CD4-positive, alpha-beta T cell treated with Interleukin-17A for 4 hours (primary cell): Measurements from ENCODE around the gene ABCB4.

ENCODE experiments used
- DNase-seq: peaks from one replicate; pipeline ENCODE4 v3.0.0-alpha.2; 2020; ENCODE audit warnings: mixed read lengths

The ABCB4 gene

DNA sequence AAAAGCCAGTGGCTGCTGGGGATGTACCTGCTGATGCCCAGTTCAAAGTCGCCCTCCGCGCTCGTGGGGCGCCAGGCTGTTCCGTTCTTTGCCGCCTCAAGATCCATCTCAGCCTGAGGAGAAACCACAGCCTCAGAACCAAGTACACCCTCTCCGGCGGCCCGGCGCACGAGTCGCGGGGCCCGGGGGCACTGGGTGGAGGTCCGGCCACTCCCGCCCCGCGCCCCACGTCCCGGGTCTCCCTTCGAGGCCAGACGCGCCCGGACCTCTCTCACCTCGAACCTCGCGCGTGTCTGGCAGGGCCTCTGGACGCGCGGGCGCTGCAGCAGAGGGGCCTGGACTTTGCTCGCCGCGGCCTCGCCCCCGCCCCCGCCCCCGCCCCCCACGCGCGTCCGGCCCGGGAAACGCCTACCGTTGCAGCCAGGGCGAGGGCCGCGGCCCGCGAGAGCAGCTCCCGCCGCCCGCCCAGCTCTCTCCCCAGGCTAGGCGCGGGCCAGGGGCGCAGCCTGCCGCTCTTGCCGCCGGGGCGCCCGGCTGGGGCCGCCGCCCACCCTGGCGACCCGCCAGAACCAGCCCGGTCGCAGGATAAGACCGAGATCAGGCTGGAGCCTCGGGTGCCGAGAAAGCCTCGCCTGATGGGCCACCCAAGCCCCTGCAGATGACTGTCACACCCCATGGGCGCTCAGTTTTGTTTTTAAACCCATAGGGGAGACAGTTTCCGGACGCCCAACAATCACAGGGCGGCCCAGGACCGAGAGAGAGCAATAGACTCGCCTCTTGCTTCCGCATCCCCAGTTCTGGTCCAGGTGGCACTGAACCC lies at the start of gene ABCB4:
Gene ABCB4 (minus strand): TSS at position 322 of the 820 bp plus-strand sequence. CDS start 215 bp downstream, at position 107.
- DNase-seq: no peak

DNA sequence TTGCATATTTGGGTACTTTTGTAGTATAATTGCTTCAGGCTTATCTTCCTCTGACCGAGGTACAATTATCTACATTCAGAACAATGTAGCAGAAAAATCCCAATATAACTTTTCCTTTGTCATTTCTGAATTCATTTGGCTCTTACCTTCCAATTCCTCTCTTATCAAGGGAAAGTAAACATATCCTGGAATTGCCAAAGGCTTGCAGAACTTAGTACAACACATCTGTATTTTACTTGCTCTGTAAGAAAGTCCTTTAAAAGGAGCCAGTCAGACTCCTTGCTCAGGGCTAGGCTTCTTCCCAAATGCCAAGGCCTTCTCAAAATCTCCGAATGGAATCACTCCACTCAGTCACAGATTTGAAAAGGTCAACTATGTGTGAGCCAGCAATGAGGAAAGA lies 43.3 kb upstream of the ABCB4 start:
- no peak for DNase-seq

- DNase-seq: no peak
These were observed 42.4 kb upstream of the ABCB4 start for GRCh38 chr7:87517891-87518290.

DNA sequence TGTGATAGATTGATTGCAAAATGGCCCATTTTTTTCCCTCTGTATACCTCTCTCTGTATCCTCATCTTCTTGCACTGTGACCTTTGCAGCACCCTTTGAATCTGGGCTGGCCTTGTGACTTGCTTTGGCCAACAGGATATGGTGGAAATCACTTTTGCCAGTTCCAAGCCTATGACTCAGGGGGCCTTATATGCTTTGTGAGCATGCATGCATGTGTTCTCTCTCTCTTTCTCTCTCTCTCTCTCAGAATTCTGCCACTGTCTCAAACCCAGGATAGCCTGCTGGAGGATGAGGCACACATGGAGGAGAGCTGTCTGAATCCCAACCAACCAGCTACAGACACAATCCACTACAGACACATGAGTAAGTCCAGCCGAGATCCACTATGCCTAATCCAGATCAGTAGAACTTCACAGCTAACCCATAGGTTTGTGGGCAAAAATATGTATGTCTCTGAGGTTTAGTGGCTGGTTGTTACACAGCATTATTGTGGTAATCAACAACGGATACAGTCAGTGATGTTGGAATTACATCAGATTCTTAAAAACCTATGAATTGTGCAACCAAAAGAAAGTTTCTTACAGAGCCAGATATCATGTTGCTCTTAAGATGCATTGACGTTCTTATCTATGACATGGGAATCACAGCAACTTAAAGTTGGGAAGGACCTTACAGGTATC lies 41.8 kb upstream of the ABCB4 start:
- DNase-seq: no peak

DNA sequence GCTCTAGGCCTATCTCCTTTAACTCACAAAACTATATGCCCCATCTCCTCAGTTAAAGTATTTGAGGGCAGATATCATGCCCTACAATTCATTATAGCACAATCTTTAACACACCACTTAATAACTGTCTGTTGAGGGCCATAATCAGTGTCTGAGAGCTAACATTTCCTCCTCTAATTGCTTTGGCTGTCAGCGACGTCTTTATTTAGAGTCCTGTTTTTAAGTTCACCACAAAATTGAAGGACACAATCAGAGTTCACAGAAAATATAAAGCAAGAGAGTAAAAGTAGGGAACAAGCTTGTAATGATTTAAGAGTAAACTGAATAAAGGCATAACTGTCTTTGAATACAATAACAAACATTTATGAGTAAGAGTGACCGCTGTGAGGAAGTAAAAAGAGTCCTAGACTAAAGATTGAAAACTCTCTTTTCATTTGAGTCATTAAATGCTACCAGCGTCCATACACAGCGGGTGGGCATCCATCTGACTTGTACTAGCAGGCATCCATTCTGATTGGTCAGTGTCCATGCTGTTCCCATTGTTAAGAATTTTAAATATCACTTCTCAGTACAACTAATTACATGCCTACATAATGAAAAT lies 38.4 kb upstream of the ABCB4 start:
- no peak for DNase-seq

DNA sequence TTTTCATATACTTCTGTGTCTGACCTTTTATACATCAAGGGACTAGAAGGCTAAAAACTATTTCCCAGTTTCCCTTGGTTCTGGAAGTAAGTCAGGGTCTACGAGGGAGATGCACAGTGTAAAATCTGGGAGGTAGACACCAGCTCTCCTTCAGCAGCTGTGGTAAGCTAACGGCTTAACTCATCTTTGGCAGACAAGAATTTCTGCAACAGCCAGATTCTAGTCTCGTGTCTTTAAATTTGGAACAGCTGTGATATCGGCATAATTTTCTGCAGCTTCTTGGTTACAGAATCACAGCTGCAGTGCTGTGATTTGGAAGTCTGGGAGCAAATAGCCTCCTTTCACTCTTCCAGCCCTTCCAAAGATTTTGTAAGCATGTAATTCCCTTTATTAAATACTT lies 37.4 kb upstream of the ABCB4 start:
- DNase-seq: no peak

DNA sequence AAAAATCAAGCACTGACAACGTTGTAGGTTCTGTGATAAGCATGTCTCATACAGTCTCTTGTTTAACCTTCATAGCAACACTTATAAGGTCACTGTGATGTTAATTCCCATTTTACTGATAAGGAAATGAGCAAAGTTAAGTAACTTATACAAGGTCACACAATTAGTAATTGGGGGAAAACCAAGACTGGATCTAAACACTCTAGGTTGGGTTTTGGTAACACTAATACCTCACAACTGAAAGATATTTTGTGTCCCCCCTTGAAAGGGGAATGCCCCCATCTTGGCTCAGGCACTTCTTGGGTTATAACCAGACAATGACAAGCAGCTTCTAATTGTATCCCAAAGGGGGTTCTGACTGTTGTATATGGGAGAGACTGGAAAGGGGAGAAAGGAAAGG lies 36.0 kb upstream of the ABCB4 start:
- no peak for DNase-seq

- no peak for DNase-seq
These were observed 35.0 kb upstream of the ABCB4 start for GRCh38 chr7:87510411-87510875.

- no peak for DNase-seq
These were observed 32.0 kb upstream of the ABCB4 start for GRCh38 chr7:87507446-87507845.

- DNase-seq: no peak
These were observed 31.0 kb upstream of the ABCB4 start for GRCh38 chr7:87506246-87507180.

- no peak for DNase-seq
These were observed 30.2 kb upstream of the ABCB4 start for GRCh38 chr7:87505557-87506245.

DNA sequence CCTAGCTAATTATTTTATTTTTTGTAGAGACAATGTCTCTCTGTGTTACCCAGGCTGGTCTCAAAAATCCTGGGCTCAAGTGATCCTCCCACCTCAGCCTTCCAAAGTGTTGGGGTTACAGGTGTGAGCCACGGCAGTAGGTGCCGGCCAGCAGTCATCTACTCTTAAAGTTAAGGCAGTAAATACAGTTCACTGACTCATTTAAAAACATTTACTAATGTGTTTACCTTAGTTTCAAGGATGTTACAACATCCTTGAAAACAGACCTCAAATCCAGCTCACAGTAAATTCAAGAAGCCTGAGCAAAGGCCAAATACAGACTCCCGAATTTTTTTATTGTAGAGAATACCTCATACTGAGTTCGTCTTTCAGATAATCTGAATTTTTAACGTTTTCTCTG lies 29.6 kb upstream of the ABCB4 start:
- no peak for DNase-seq

DNA sequence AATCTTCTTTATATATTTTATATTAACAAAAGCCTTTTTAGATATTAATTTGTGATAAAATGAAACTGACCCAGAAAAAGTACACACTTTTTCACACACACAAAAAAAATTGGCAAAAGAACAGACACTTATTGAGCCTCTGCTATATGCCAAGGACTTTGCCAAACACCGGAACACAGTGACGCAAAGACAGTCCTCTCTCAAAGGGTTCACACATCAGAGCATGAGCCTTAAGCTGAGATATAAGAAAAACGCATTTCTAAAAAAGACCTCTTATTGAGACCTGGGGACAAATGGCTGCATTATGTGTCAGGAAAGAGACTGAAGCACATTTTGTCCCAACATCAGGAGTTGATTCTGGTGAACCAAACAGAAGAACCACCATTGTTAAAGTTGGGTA lies 24.0 kb upstream of the ABCB4 start:
- DNase-seq: no peak

DNA sequence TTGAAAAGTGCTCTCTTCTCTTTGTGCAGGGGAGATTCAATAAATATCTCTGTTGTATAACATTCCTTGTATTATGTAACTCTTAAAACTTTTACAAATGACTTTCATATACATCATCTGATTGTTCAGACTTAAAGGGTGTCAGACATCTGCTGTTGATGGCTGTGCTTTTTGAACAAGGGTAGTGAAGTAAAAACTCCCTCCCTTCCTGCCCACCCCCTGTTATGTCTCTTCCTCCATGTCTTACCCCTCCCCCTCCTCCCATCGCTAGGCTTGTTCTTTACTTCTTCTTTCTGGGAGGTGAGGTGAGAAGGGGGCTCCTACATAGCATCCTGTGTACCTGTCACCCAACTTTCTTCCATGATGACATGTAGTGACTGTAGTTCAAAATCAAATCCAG lies 23.4 kb upstream of the ABCB4 start:
- DNase-seq: no peak

DNA sequence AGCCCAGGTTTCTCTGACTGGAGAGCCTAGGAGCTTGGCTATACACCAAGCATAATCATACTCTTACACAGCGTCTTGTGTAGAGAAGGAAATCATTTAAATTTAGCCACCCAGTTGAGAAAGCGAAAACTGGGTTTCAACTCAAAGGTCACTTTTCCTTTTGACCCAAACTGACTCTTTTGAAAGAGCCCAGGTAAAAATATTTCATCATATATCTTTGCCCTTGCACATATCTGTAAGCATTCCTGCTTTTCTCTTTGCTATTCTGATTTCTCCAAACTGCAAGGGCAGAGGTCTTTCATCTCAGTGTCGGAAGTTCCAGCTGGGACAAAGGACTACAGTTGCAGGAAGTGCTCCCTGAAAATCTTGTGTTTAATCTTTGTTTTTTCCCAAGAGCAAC lies 22.0 kb upstream of the ABCB4 start:
- no peak for DNase-seq

DNA sequence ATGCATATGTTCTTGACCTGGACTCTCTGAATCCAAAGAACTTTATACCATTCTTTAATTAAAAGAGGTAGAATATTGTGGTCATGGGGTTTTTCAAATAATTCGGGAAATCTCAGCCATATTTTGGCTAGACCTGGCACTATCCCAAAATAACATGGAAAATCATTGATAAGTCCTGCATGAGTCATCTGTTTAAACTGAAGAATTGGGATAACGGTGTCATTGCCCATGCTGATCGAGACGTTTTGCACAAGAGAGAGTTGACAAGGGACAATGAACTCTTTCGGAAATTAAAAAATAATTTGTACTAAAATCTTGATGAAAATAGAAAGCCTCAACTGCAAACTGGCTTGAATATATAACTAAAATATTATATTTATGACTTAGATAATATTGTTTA lies 19.9 kb upstream of the ABCB4 start:
- no peak for DNase-seq

DNA sequence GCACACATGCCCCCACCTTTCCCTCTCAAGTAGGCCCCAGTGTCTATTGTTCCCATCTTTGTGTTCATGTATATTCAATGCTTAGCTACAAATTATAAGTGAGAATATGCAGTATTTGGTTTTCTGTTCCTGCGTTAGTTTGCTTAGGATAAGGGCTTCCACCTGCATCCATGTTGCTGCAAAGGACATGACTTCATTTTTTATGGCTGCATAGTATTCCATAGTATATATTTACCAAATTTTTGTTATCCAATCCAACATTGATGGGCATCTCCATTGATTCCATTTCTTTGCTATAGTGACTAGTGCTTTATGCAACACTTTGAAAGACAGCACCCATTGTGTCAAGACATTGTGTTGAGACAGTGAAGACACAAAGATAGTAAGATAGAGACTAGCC lies 19.0 kb upstream of the ABCB4 start:
- DNase-seq: no peak

GRCh38 chr7:87483131-87483530 lies 7.7 kb upstream of the ABCB4 start:
- DNase-seq: no peak

- DNase-seq: no peak
These were observed 6.6 kb upstream of the ABCB4 start for GRCh38 chr7:87482115-87482514.

GRCh38 chr7:87480386-87480785 lies 4.9 kb upstream of the ABCB4 start:
- no peak for DNase-seq

DNA sequence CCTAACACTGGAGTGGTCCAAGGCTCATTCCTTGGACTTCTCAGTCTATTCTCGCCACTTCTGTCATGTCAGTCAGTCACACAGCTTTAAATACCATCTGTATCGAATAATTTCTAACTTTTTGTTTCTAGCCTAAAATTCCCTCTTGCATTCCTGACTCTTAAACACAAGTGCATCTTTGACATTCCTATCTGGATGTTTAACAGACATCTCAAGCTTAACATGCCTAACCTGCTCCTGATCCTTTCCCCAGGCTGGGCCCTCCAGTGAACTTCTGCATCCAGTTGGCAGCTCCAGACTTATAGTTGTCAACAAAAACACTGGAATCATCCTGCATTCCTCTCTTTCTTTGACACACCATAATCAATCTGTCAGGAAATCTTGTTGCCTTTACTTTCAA lies 4.5 kb upstream of the ABCB4 start:
- DNase-seq: no peak

- DNase-seq: no peak
These were observed 688 bp upstream of the ABCB4 start for GRCh38 chr7:87476179-87476557.
